Cortex of kidney (tissue), 1 donor: ENCODE measurements around the gene GUCY1B1.

ENCODE experiments used
- DNase-seq: peaks from one replicate; lab custom pipeline; 2025; lab: John Stamatoyannopoulos, UW

The GUCY1B1 gene

DNA sequence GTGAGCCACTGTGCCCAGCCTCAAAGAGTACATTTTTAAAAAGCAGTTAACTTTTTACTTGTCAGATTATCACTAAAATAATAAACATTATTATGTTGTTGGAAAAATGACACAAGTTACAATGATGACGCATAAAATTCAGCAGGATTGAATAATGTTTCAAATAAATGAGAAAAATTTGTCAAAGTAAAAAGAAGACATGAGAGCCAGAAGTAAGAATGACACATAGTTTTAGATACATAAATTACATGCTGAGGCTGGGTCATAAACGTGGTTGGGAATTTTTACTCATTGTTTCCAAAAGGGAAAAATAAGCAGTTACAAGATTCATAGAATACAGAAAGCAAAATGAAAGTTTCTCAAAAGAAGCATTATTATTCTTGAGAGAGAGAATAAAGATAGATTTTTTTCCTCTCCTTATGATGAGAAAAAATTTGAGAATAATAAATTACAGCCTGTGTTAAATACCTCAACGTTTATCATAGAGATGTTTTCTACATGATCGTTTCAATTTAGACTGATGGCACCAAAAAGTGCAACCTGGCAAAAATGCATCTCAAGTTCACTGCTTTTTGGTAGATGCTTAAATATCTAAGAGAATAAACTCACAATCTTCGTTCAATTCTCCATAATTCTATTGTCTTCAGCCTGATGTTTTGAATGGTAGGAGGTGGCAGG, 40.4 kb downstream of the GUCY1B1 start:
- DNase-seq = no peak

DNA sequence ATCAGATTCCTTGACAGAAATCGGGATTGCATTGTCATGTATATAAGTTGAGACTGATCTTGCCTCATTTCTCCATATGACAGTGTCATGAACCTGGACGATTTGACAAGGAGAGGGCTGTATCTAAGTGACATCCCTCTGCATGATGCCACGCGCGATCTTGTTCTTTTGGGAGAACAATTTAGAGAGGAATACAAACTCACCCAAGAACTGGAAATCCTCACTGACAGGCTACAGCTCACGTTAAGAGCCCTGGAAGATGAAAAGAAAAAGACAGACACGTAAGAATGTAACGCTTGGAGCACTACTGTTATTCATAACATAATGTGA, 40.9 kb downstream of the GUCY1B1 start:
- DNase-seq = no peak

DNA sequence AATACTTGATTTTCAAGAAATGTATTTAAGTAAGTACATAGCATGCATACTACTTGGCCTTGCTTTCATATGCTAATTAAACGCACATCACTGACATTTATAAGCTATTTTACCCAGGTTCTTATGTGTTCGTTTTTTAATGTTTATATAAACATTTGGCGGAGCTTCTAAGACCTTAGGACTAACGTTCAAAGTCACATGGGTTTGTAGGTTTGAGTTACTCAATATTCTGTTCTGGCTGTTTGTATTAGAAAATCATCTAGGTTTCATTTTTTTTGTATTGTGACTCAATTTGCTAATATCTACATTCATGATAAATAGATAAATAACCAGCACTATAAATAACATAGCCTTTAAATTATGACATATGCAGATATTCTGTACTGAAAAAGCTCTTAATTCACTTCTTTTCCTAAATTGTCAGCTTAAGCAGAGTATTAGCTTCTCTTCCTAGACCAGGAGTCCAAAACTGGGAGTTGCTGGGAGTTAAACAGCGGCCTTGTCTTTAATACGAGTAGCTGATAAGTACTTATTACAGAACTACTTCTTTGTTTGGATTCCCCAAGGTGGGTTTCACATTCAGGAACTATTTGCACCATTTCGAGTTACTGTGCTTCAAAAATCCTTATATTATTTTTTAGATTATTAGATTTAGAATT, 42.0 kb downstream of the GUCY1B1 start:
- DNase-seq = no peak

DNA sequence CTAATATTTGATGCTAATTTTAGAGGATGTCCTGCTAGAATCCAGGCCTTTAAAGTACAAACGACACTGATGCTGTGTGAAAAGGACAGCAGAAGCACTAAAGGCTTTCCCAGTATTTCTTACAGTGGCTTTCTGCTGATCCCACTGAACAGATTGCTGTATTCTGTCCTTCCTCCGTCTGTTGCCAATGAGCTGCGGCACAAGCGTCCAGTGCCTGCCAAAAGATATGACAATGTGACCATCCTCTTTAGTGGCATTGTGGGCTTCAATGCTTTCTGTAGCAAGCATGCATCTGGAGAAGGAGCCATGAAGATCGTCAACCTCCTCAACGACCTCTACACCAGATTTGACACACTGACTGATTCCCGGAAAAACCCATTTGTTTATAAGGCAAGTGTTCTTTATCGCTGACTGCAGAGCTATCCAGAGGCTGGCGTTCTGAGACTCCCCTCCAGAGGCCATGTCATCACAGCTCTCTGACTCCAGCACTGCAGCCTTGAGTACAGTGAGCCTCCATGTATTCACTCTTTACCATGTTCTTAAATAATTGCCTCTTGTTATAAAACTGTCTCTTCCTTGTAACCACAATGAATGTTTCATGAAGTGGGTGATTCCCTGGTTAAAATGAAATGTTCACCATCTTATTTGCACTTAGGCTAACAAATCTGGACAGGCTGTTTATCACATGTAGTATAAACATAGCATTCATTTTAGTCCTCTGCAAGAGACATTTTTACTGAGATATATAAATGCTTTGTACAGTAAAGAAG, 43.6 kb downstream of the GUCY1B1 start:
- no peak for DNase-seq

DNA sequence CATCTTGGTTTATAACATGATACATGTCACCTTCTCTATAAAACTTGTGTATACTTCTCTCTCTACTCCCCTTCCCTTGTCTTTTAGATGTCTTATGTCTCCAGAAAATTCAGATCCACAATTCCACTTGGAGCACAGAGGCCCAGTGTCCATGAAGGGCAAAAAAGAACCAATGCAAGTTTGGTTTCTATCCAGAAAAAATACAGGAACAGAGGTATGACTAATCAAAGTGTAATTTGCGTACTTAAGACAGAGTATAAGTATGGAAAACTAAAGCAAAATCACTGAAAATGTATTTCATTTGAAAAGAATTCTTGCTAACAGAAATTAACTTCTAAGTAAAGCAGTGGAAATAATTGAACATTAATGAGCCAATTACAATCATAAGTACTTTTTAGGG, 46.2 kb downstream of the GUCY1B1 start:
- DNase-seq = no peak

DNA sequence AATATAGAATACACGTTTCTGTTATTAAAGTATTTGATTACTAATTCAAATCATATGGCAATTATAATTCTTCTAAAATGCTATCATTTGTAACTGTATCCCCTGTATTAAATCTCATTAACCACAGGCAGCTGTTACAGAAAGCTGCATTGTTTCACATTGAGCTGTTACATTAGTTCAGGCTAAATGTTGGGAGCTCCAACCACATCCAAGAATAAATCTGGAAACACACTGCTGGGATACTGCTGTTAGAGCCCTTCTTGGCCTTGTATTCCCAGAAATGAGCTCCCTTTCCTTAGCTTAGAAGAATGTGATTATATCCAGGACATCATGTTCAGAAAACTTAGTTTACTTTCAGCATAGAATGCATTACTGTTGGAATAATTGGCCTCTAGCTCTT, 48.2 kb downstream of the GUCY1B1 start:
- no peak for DNase-seq

DNA sequence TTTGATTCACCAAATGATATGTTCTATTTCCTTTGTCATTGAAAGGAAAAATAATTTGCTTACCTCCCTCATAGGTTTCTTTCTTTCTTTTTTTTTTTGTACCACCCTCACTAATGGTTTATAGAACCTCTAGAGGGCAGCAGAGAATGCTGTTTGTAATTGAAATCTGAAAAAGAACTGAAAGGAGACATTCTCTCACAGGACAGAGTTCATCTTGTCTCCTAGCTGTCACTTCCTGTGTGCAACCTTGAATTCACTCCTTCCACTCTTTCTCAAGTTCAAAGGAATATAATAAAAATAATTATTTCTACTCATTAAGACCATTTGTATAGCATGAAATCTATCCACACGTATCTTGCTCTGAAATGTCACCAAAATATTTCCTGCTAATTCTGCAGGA, 51.0 kb downstream of the GUCY1B1 start:
- DNase-seq = no peak

DNA sequence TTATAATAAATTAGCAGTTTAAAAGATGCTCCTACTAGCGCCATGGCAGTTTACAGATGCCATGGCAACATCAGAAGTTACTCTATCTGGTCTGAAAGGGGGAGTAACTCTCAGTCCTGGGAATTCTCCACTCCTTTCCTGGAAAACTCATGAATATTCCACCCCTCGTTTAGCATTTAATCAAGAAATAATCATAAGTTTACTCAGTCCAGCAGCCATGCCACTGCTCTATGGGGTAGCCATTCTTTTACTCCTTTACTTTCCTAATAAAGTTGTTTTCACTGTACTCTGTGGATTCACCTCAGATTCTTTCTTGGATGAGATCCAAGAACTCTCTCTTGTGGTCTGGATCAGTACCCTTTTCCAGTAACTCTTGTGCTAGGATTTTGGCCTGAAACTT, 52.3 kb downstream of the GUCY1B1 start:
- no peak for DNase-seq

DNA sequence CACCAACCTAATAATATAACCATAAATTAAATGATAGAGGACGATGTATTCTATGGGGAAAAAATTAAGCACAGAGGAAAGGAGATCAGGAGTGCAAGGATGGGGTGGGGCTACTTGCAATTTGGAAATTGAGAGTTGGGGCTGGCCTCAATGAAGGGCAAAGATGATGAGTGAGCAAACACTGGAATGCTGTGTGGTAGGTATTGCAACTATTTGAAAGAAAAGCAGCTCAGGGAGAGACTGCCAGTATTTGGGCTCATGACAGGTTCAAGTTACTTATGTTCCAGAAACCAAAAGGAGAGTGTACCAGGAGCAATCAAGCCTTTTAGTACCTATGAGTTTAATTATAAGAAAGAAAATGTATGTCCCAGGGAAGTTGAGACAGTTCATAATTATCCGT, 59.8 kb downstream of the GUCY1B1 start:
- DNase-seq = no peak

DNA sequence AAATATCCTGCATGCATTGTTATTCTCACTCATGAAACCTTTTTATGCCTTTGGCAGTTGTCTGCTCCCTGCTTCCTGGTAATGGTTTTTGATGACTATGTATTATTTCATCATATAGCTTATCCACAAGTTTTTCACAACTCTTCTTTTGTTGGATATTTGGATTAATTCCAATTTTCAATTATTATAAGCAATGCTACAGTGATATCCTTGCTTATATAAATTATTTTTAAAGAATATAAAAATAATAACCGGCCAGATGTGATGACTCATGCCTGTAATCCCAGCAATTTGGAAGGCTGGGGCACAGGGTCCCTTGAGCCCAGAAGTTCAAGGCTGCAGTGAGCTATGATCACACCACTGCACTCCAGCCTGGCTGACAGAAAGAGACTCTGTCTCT, 60.2 kb downstream of the GUCY1B1 start:
- DNase-seq = no peak

DNA sequence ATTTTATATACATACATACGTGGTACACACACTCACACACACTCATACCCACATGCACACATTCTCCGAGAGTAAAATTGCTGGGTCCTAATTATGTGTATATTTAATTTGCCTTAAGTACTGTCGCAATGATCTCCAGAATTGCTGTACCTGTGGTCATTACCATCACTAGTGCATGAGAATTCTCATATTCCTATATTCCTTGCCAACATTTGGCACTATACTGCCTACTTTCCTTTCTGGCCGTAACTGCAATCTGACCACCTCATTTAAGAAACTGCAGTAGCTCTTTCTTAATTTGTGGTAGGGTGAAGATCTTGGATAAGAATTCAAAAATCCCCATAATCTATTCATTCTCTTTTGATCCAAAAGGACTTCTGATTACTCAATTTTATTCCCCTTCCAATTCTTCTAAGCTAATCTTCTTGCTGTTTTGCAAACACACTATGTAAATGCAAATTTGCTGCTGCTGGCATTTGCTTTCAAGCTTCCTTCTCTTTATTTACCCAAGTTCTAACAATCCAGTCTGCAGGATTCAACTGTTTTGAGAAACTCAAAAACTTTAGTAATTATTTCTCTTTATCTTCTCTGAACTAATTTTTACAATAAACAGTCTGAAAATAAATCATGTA, 62.2 kb downstream of the GUCY1B1 start:
- DNase-seq = no peak

DNA sequence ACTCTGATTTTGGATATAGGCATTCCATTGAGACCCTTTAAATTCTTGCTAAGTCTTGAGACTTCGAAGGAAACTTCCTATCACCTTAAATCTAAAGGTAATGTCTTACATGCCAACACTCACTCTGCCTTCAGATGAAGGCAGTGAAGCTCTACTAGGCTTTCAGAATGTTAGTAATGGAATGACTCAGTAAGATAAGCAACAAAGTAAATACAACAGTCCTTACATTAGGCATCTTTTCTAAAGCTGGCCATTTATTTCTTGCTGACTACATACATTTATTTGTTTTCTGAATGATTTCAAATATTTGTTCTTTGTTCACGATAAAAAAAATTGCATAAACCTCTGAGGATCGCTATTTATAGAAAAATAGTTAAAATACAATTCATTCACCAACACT, 63.8 kb downstream of the GUCY1B1 start:
- no peak for DNase-seq

DNA sequence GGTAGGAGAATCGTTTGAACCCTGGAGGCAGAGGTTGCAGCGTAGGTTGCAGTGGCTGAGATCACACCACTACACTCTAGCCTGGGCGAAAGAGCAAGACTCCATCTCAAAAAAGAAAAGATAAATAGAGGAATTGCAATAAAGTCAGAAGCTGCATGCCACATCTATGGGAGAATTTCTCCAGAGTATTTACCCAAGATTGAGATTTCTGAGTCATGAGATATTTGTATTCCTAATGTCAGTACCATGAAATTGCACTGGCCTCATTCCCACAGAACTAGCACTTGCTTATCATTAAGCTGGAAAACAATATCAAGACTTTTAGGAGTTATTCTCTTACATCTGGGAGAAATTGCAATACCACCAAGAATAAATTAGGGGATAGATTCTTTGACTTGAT, 69.8 kb downstream of the GUCY1B1 start:
- DNase-seq = no peak

DNA sequence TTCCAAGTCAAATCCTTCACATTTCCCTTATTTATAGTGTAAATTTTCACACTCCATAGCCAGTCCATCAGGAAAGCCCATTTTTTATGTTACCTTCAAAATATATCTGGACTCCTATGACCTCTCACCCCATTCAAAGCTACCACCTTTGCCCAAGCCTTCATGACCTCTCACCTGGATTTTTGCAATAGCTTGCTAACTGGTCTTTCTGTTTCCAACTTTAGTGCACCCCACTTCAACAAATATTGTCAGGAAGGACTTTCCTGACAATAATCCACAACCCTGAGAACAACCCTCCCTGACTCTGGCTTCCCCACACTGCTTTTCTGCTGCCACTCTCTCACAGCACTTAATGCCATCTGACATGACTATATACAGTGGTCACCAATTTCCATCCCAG, 73.8 kb downstream of the GUCY1B1 start:
- no peak for DNase-seq

DNA sequence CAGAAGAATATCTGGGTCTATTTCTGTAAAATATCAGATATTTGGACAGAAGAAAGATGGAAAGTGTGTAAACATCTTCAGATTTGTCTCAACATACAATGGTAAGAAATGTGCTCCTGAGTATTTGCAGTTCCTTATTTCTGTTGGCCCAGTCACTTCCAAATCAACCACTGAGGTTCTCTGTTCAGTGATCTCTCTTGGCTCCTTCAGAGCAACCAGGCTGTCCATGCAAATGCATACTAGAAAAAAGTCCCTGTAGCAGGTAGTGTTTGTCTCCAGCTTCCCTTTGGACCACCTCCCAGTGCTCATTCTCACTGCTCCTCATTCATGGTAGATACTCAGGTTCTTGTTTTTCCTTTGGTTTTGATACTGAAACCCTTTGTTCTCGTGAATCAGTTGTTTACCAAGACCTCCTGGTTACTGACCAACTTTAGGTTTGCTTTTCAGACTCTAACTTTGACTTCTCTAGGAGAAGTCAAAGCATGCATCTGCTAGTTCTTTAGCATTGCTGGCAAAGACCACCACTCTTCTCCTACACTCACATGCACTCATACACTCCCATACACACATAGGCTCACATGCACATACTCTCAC, 78.5 kb downstream of the GUCY1B1 start:
- no peak for DNase-seq

DNA sequence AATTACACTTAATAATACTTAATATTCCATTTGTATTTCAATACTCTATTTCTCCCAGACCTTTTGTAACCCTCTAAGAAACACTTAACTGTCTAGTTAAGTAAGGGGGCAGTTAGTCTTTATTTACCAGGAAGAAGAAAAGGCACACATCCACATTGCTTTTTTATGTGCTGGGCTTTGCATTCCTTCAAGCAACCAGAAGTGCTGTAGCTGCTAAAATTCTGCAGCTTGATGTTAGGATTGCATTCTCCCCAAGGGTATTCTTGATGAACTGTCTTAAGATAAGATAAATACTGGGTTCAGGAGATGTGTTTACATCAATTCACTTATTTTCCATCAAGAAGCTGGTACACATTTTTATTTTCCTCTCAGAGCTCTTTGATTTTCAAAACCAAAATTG, 83.3 kb downstream of the GUCY1B1 start:
- no peak for DNase-seq

DNA sequence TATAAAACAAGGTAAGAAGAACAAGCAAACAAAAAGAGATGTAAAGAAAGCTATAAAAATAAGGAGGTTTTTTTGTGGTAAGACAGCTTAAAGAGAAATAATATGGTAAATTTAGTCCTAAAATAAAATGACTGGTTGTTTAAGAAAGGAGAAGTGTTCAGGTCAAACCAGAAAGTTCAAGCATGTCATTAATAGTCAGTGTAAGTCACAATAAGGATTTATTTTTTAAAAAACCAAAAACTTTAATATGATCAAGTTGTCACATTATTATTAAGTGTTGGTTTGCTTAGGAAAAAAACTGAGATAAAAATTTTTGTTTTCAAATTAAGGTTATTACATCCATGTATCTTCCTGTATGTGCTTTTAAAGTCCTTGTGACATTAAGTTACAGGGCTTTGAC, 88.1 kb downstream of the GUCY1B1 start:
- DNase-seq = no peak

DNA sequence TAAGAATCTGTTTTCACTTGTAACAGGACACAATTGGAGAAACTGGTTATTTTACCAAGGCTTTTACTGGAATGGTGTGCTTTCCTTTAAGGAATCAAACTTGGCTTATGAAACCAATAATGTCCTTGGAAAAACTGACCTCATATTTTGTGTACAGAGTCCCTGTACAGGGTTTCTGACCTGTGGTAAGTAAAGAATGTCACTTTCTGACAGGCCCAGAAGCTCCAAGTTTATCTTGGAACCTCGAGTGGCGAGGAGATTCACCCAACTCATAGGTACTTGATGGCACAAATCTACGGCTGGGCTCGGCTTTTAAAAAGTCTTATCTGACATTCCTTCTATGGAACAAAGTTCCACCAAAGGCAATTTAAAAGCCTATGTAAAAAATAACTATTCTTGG, 90.2 kb downstream of the GUCY1B1 start:
- DNase-seq = no peak

DNA sequence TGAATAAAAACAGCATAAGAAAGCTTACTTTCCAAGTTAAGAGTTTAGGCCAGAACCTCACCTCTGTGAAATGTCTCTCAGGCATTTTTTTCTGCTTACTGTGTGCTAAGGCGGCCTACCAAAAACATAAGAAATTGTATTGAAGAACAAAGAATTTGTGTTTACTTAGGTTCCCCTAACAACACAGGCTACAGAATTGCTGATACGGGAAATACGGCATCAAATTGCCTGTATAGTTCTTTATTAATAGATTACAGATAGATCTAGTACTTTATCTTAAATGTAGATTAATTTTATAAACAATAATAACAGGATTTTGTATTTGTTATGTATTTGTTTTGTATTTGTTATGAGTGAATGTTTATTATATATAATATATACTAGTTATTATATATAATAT, 94.4 kb downstream of the GUCY1B1 start:
- DNase-seq = no peak

DNA sequence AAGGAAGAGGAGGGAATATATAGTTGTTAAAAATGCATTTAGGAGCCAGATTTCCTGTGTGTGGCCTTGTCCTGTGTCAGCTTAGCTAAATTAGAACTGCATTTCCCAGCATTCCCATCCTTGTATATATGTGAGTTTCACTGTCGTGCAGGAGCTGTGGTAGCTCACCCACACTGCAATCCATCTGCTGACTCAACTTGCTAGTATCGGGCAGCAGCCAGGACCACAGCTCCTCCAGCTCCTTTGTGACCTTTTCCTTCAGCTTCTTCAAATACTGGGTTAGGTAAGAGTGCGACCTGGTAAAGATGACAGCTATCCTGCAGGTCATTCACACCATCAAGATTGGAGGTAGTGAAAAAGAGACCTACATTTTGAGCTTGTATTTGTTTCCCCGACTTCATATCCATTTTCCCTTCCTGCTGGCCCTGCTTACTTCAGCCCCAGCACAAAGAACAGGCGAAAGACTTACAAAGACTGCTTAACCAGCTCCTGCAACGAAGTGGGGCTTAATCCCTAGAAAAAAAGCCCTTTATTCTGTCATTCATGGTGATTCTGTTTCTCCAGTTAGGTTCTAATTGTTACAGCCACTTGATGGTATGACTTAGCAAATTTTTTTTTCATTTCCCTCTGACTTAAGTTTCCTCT, 95.9 kb downstream of the GUCY1B1 start:
- no peak for DNase-seq

DNA sequence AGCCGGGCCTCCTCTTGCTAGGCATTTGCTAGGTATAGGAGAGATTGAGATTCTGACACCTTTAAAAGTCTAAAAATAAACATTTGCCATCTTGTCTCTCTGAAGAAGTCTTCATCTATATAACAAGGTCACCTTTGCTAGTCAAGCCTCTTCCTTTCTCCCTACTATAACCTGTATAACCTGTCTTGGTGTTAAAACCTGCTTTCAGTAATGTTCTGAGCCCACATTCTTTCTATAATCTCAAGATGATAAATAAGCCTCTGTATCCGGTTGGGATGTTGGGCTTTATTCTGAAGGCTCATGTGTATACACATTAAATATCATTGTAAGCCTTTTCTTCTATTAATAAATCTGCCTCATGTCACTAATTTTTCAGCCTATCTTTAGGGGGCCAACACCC, 97.1 kb downstream of the GUCY1B1 start:
- DNase-seq = no peak
